A549 (cell line): ENCODE measurements around the gene DDR2.

Experiments used
- BHLHE40 ChIP-seq: IDR thresholded peaks from 2 replicates; pipeline ENCODE4 v1.6.1; 2012; ENCODE audit warnings: low read depth, low read length, inconsistent platforms
- CBX2 ChIP-seq: fragments of 200-600 bp; sonication (generic); IDR thresholded peaks from 2 replicates; pipeline ENCODE4 v1.6.1; 2016; ENCODE audit warnings: low read depth, mild to moderate bottlenecking, borderline replicate concordance
- HOXA7 ChIP-seq: fragments of 250-450 bp; sonication (Bioruptor Pico); IDR thresholded peaks from 2 replicates; pipeline ENCODE4 v1.5.0; 2020; ENCODE audit warnings: mild to moderate bottlenecking, moderate library complexity
- ZFP36 ChIP-seq: fragments of 450-650 bp; IDR thresholded peaks from 2 replicates; pipeline ENCODE4 v1.6.1; 2014; ENCODE audit warnings: borderline replicate concordance; ENCODE audit not compliant: partially characterized antibody
- TF ChIP-seq, protein P1 (sequence below): fragments of >200 bp; sonication (Bioruptor Twin); formaldehyde crosslinking; IDR thresholded peaks from 3 replicates; pipeline ENCODE4 v1.5.1; 2016
- TF ChIP-seq, protein P2 (sequence below): IDR thresholded peaks from 2 replicates; pipeline ENCODE4 v1.6.1; 2012
- TF ChIP-seq, protein P3 (sequence below): fragments of >200 bp; sonication (Bioruptor Twin); formaldehyde crosslinking; IDR thresholded peaks from 3 replicates; pipeline ENCODE4 v1.6.1; 2016

DNA sequence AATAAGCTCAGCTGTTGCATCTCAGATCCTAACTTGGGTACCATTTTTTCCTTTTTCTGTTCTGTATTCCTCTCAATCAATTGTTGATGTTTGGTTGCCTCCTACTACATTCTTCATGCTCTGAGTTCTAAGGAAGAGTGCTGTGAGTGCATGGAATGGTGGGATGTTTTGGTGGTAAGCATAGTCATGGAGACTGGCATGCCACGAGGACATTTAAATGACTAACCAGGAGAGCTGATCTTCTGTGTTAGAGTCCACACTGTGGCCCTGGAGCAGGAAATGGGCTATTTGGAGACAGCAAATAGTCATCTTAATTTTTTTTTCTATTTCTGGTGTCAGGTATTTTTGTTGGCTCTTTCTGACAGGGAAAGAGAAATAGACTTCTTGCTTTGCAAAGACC lies 88.7 kb downstream of the DDR2 start:
- no peak for TF ChIP-seq BHLHE40
- TF ChIP-seq, protein P1, sequence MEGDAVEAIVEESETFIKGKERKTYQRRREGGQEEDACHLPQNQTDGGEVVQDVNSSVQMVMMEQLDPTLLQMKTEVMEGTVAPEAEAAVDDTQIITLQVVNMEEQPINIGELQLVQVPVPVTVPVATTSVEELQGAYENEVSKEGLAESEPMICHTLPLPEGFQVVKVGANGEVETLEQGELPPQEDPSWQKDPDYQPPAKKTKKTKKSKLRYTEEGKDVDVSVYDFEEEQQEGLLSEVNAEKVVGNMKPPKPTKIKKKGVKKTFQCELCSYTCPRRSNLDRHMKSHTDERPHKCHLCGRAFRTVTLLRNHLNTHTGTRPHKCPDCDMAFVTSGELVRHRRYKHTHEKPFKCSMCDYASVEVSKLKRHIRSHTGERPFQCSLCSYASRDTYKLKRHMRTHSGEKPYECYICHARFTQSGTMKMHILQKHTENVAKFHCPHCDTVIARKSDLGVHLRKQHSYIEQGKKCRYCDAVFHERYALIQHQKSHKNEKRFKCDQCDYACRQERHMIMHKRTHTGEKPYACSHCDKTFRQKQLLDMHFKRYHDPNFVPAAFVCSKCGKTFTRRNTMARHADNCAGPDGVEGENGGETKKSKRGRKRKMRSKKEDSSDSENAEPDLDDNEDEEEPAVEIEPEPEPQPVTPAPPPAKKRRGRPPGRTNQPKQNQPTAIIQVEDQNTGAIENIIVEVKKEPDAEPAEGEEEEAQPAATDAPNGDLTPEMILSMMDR: no peak
- TF ChIP-seq HOXA7: no peak
- no peak for TF ChIP-seq CBX2
- no peak for TF ChIP-seq ZFP36
- TF ChIP-seq, protein P2, sequence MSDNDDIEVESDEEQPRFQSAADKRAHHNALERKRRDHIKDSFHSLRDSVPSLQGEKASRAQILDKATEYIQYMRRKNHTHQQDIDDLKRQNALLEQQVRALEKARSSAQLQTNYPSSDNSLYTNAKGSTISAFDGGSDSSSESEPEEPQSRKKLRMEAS: no peak
- TF ChIP-seq, protein P3, sequence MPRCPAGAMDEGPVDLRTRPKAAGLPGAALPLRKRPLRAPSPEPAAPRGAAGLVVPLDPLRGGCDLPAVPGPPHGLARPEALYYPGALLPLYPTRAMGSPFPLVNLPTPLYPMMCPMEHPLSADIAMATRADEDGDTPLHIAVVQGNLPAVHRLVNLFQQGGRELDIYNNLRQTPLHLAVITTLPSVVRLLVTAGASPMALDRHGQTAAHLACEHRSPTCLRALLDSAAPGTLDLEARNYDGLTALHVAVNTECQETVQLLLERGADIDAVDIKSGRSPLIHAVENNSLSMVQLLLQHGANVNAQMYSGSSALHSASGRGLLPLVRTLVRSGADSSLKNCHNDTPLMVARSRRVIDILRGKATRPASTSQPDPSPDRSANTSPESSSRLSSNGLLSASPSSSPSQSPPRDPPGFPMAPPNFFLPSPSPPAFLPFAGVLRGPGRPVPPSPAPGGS: no peak
